GM12875 (cell line): ENCODE measurements around the gene SYDE2.

Experiments
- H3K4me3 ChIP-seq: one replicate; pipeline ENCODE4 v1.5.1; 2011; ENCODE audit warnings: low read depth, low read length, control low read depth
- TF ChIP-seq, protein P1 (sequence below): IDR thresholded peaks from 2 replicates; pipeline ENCODE4 v1.5.1; 2011; ENCODE audit warnings: low read depth, mild to moderate bottlenecking, control low read depth, inconsistent platforms, low read length, moderate library complexity, borderline replicate concordance; ENCODE audit not compliant: insufficient read depth

SYDE2 gene

DNA sequence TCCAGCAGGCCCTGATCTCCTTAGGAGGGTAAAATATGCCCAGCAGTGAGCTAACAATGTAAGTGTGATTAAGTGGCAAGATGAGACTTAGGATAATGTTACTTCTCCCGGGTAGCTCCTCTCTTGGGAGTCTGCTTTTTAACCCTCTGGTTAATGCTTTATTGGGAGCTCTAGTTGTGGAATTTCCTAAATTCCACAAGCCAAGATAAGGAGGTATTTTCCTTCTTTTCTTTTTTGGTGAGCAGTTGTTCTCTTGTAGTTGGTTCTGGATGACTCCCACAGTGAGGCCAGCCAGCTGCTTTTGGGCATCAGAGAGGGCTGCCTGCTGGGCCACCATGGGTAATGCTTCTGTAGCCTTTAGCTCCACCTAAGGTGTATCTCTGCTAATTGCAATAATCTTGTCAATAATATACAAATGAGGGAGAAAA, 39.4 kb upstream of the SYDE2 start:
- no peak overlapping the region for H3K4me3 ChIP-seq
- TF ChIP-seq, protein P1, sequence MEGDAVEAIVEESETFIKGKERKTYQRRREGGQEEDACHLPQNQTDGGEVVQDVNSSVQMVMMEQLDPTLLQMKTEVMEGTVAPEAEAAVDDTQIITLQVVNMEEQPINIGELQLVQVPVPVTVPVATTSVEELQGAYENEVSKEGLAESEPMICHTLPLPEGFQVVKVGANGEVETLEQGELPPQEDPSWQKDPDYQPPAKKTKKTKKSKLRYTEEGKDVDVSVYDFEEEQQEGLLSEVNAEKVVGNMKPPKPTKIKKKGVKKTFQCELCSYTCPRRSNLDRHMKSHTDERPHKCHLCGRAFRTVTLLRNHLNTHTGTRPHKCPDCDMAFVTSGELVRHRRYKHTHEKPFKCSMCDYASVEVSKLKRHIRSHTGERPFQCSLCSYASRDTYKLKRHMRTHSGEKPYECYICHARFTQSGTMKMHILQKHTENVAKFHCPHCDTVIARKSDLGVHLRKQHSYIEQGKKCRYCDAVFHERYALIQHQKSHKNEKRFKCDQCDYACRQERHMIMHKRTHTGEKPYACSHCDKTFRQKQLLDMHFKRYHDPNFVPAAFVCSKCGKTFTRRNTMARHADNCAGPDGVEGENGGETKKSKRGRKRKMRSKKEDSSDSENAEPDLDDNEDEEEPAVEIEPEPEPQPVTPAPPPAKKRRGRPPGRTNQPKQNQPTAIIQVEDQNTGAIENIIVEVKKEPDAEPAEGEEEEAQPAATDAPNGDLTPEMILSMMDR: no peak

DNA sequence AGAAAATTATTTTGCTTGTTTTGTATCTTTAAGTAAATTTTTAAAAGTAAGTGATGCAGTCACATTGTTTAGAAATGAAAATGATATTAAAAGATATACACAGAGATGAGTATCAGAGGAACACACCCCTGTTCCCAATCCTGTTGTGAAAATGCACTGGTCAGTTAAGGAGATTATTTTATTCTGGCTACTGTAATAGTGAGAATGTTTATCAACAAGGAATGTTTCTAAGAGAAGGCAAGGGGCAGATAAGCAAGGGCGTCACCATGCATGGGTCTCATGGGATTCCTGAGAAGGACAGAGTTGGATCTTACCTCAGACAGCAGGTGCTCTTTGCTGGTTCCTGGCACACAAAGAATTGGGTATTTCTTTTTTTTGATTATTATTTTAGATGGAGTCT, 36.8 kb upstream of the SYDE2 start:
- TF ChIP-seq, protein P1: no peak
- H3K4me3 ChIP-seq: no peak overlapping the region

DNA sequence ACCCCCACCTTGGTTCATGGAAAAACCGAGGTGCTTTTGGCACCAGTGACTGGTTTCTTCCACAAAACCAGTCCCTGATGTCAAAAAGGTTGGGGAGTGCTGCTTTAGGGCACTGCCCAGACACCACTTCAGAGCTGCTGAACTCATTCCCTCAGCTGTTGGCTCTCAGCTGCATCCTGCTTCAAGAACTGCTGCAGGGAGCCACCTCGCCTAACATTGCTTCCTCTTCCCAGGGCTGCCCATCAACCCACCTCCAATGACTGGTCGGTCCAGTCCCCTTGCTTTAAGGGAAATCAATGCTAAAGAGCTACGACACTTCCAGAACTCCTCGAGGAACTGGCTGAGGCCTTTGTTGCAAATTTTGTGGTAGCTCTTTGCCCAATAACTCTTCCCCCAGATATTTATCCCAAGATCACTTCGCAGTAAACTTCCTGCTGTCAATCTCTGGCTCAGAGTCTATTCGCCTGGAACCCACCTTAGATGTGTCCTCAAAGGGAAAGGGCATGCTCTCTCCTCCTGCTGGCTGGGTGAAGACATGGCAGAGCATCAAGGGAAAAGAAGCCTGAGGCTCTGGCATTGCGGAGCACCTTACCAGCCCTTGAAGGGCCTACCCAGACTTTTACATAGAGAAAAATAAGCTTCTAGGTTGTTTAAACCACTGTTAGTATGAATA, 29.6 kb upstream of the SYDE2 start:
- TF ChIP-seq, protein P1: peak; percentile 41; the same call in 1 of the 2 replicates
- H3K4me3 ChIP-seq: no peak overlapping the region

GRCh38 chr1:85229574-85230097, 28.8 kb upstream of the SYDE2 start:
- H3K4me3 ChIP-seq: no peak overlapping the region
- TF ChIP-seq, protein P1: no peak

GRCh38 chr1:85228972-85229371, 28.2 kb upstream of the SYDE2 start:
- no peak overlapping the region for H3K4me3 ChIP-seq
- TF ChIP-seq, protein P1: no peak

DNA sequence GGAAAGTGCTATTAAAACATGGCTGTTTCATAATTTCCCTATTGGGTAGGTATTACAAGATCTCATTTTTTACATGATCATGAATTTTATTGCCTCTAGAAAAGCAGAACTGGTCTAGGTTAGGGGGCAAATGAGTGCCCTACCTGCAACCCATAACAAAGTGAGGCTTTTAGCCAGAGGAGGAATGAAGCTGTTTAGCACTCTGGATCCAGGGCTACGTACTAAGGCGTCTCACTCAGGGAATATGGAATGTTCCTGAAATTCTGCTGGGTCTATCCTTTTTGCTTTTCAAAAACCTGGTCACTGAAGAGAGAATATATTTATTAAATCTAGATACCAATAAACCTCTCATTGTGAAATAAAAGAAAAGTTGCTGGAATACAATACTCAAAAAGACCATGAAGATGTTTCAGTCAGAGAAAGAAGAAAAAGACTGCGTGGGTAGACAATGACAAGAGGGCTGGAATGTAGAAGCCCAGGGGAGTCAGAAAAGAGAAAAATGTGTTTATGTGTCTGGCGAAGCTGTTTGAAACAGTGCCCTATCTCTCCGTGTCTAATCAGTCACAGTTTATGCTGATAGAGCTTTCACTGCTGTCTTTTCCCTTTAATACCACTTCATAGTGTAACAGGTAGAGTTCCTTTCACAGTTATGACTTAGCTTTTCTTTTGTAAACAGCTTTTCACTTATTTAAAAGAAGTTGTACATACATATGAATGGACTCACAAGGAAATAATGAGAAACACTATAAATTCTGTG, 25.0 kb upstream of the SYDE2 start:
- TF ChIP-seq, protein P1: no peak
- H3K4me3 ChIP-seq: no peak overlapping the region
